ENCODE data around the gene ABHD2. TPM values are rescaled to one million over a fixed set of nuclear protein-coding genes. Genes with fewer than 3 reads are reported as not detected.
A peak's percentile ranks its signal among the peaks of the same experiment; 100 is the strongest.

Gene ABHD2
- total RNA-seq, 2 experiments from 2014 or later = 36.0 to 39.2 TPM

DNA sequence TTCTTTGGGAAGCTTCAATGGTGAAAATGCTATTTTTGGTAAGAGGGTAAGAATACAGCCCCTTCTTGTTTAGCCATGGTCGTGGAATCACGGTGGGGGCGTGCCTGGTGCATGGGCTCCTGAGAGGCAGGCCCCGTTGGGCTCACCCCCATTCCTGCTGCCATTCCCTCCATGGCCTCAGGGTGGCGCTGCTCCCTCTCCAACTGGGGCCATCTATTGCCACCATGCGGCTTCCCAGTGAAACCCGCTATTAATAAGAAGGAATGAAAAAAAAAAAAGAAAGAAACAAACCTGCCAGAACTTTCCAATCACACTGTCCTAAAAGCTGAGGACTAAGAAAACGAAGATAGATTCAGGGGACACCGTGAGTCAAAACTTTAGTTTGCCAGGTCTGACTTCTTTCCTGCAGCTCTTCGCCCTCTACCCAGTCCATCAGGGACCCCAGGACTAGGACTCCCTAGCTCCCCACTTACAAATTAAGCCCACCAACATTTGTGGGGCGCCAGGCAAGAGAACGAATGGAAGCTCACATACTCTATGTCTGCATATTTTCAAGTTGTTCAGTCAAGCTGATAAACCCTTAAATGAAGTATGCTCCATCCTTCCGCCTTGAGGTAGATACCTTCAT, 30.6 kb upstream of the ABHD2 start:
- H3K4me1 ChIP-seq (ENCODE audit: insufficient read depth, low read length) = peaks cover 8% of the 10 kb centered on the region
- Mint-ChIP-seq H3K9me3 (no peaks in the 10 kb centered on the region), H3K27ac (no peak overlapping the region), H3K27me3 (no peaks in the 10 kb centered on the region), H3K4me1 (ENCODE audit: low read depth) (peaks cover 4% of the 10 kb centered on the region), H3K36me3 (ENCODE audit: low read depth) (no peaks in the 10 kb centered on the region), H3K4me3 (no peak overlapping the region)
- DNase-seq (peak; percentile 65 to 89 (median 80)), ATAC-seq (ENCODE audit: poor library complexity) (peak; percentile 97)
- POLR2A ChIA-PET = interaction anchor here (0.6 to 1.8 kb wide), 4 partner anchors 30 to 72 kb away, joined by 3 to 8 read pairs (median 3); partner anchors contain the start of gene ABHD2
- CTCF ChIA-PET = interaction anchor here (0.7 to 2.2 kb wide), 18 partner anchors 19 to 187 kb away, joined by 3 to 18 read pairs (median 6); partner anchors contain the start of gene ABHD2
- intact Hi-C loops (cut with DNase I, micrococcal nuclease) = loop anchor here (1.0 to 5.0 kb wide), 4 partner anchors 31 to 375 kb away; partner anchors contain the start of gene ABHD2 (in 1 of the 2)
- no peaks in the 10 kb centered on the region for H3K9me3 ChIP-seq (ENCODE audit: control insufficient read depth in 1 of 2, insufficient read depth in 1 of 2, low read length in 2 of 2)
- TF ChIP-seq CTCF (IDR thresholded peaks at IDR 0.05) = peak; percentile 95
- H3K27ac ChIP-seq (ENCODE audit: low read depth in 1 of 2, low read length in 2 of 2) = no peak overlapping the region
- H3K27me3 ChIP-seq (ENCODE audit: control insufficient read depth in 1 of 2, insufficient read depth in 2 of 2, low read length in 2 of 2) = no peaks in the 10 kb centered on the region
- no peak overlapping the region for H3K4me3 ChIP-seq (ENCODE audit: low read length)
- H3K36me3 ChIP-seq (ENCODE audit: insufficient read depth, low read length) = no peaks in the 10 kb centered on the region

GRCh38 chr15:89058376-89058775, 29.9 kb upstream of the ABHD2 start:
- intact Hi-C loops (cut with DNase I, micrococcal nuclease) = loop anchor here in 1 of 2 experiments (1.0 to 5.0 kb wide), 2 partner anchors 71 to 374 kb away; no protein-coding TSS in a partner anchor
- Histone ChIP-seq H3K9me3 (ENCODE audit: control insufficient read depth in 1 of 2, insufficient read depth in 1 of 2, low read length in 2 of 2) (no peaks in the 10 kb centered on the region), H3K4me1 (ENCODE audit: insufficient read depth, low read length) (peaks cover 8% of the 10 kb centered on the region), H3K4me3 (ENCODE audit: low read length) (no peak overlapping the region), H3K27ac (ENCODE audit: low read depth in 1 of 2, low read length in 2 of 2) (no peak overlapping the region), H3K36me3 (ENCODE audit: insufficient read depth, low read length) (no peaks in the 10 kb centered on the region), H3K27me3 (ENCODE audit: control insufficient read depth in 1 of 2, insufficient read depth in 2 of 2, low read length in 2 of 2) (no peaks in the 10 kb centered on the region)
- DNase-seq = no peak
- Mint-ChIP-seq H3K9me3 (no peaks in the 10 kb centered on the region), H3K4me3 (no peak overlapping the region), H3K27me3 (no peaks in the 10 kb centered on the region), H3K36me3 (ENCODE audit: low read depth) (no peaks in the 10 kb centered on the region), H3K4me1 (ENCODE audit: low read depth) (peaks cover 3% of the 10 kb centered on the region), H3K27ac (no peak overlapping the region)
- ChIA-PET POLR2A (interaction anchor here (1.0 to 1.8 kb wide), 3 partner anchors 30 to 71 kb away, joined by 3 to 8 read pairs (median 3); partner anchors contain the start of gene ABHD2), CTCF (interaction anchor here (0.7 to 2.2 kb wide), 15 partner anchors 19 to 187 kb away, joined by 3 to 18 read pairs (median 7); partner anchors contain the start of gene ABHD2)
- no peak for ATAC-seq (ENCODE audit: poor library complexity)
- no peak for TF ChIP-seq CTCF (IDR thresholded peaks at IDR 0.05)

GRCh38 chr15:89058876-89059405, 29.3 kb upstream of the ABHD2 start:
- Histone ChIP-seq H3K4me1 (ENCODE audit: insufficient read depth, low read length) (peaks cover 8% of the 10 kb centered on the region), H3K36me3 (ENCODE audit: insufficient read depth, low read length) (no peaks in the 10 kb centered on the region), H3K4me3 (ENCODE audit: low read length) (no peak overlapping the region), H3K27ac (ENCODE audit: low read depth in 1 of 2, low read length in 2 of 2) (no peak overlapping the region), H3K27me3 (ENCODE audit: control insufficient read depth in 1 of 2, insufficient read depth in 2 of 2, low read length in 2 of 2) (no peaks in the 10 kb centered on the region), H3K9me3 (ENCODE audit: control insufficient read depth in 1 of 2, insufficient read depth in 1 of 2, low read length in 2 of 2) (no peaks in the 10 kb centered on the region)
- CTCF ChIA-PET = interaction anchor here (2.2 kb wide), 2 partner anchors 69 to 113 kb away, joined by 13 to 16 read pairs; no protein-coding TSS in a partner anchor
- TF ChIP-seq CTCF (IDR thresholded peaks at IDR 0.05) = no peak
- intact Hi-C loops (cut with DNase I, micrococcal nuclease) = loop anchor here in 1 of 2 experiments (1.0 to 5.0 kb wide), 2 partner anchors 70 to 373 kb away; no protein-coding TSS in a partner anchor
- DNase-seq (no peak), ATAC-seq (ENCODE audit: poor library complexity) (no peak)
- POLR2A ChIA-PET = no interaction called here
- H3K27me3 Mint-ChIP-seq = no peaks in the 10 kb centered on the region
- H3K36me3 Mint-ChIP-seq (ENCODE audit: low read depth) = no peaks in the 10 kb centered on the region
- H3K27ac Mint-ChIP-seq = no peak overlapping the region
- no peak overlapping the region for H3K4me3 Mint-ChIP-seq
- H3K4me1 Mint-ChIP-seq (ENCODE audit: low read depth) = peaks cover 3% of the 10 kb centered on the region
- no peaks in the 10 kb centered on the region for H3K9me3 Mint-ChIP-seq

All from CD4-positive, alpha-beta T cell (primary cell).